Measurements from ENCODE around the gene APBA2. TPM values are rescaled to one million over a fixed set of nuclear protein-coding genes. Genes with fewer than 3 reads are reported as not detected.

Gene APBA2
- polyA plus RNA-seq, 2 of the 4 experiments (the other 2 are of a cell fraction): 11.4 to 12.6 TPM

- DNase-seq (ENCODE audit: low read depth in 1 of 2, low spot score in 1 of 2) (no peak), ATAC-seq (no peak), FAIRE-seq (no peak)
- CTCF ChIA-PET: interaction anchor here (0.5 to 0.6 kb wide), 2 partner anchors 44 to 1726 kb away, joined by 3 read pairs; no protein-coding TSS in a partner anchor
- Histone ChIP-seq H3K4me3 (no peak overlapping the region), H3K9me3 (no peaks in the 10 kb centered on the region), H3K4me1 (no peaks in the 10 kb centered on the region), H3K27ac (no peak overlapping the region), H3K4me2 (no peak overlapping the region)
- POLR2A ChIA-PET: no interaction called here
- TF ChIP-seq HES2 (IDR thresholded peaks at IDR 0.05) (no peak), TP53 (CRISPR knock-in tag; IDR thresholded peaks at IDR 0.05) (no peak), NR3C1 (IDR thresholded peaks at IDR 0.05) (no peak), RFX5 (IDR thresholded peaks at IDR 0.05) (no peak), MAZ (IDR thresholded peaks at IDR 0.05; ENCODE audit: borderline replicate concordance, low read depth, low read length) (no peak), NFE2L2 (conservative IDR thresholded peaks at IDR 0.05; ENCODE audit: low read length) (no peak)
- WGBS (ENCODE audit: missing lambda C conversion rate): 75% methylated on average over 12 of the region's 12 CpGs
Observed at GRCh38 chr15:28993051-28993719, 107.4 kb downstream of the APBA2 start.

GRCh38 chr15:28993720-28994053 is 107.9 kb downstream of the APBA2 start:
- CTCF ChIA-PET: interaction anchor here (0.6 kb wide), 1 partner anchor 43 kb away, joined by 3 read pairs; no protein-coding TSS in a partner anchor
- POLR2A ChIA-PET: no interaction called here
- Histone ChIP-seq H3K4me2 (no peak overlapping the region), H3K9me3 (no peaks in the 10 kb centered on the region), H3K27ac (no peak overlapping the region), H3K4me3 (no peak overlapping the region), H3K4me1 (no peaks in the 10 kb centered on the region)
- FAIRE-seq (no peak), DNase-seq (ENCODE audit: low read depth in 1 of 2, low spot score in 1 of 2) (no peak), ATAC-seq (no peak)
- WGBS (ENCODE audit: missing lambda C conversion rate): 83% methylated on average over 7 of the region's 7 CpGs
- TF ChIP-seq E2F6 (IDR thresholded peaks at IDR 0.05; ENCODE audit: borderline replicate concordance, low read depth) (no peak), MAFK (IDR thresholded peaks at IDR 0.05; ENCODE audit: partially characterized antibody) (no peak), TP53 (CRISPR knock-in tag; IDR thresholded peaks at IDR 0.05) (no peak), ELK1 (IDR thresholded peaks at IDR 0.05; ENCODE audit: low read depth, low read length) (no peak), POLR2A (IDR thresholded peaks at IDR 0.05; ENCODE audit: low read length) (no peak), GATA3 (IDR thresholded peaks at IDR 0.05; ENCODE audit: borderline replicate concordance) (no peak), RARB (CRISPR knock-in tag; IDR thresholded peaks at IDR 0.05) (no peak), HES2 (IDR thresholded peaks at IDR 0.05) (no peak), ESRRA (IDR thresholded peaks at IDR 0.05; ENCODE audit: borderline replicate concordance, low read length) (no peak), HOXB5 (CRISPR knock-in tag; IDR thresholded peaks at IDR 0.05) (no peak), RFX5 (IDR thresholded peaks at IDR 0.05) (no peak), CEBPB (IDR thresholded peaks at IDR 0.05) (no peak), NPAS2 (CRISPR knock-in tag; IDR thresholded peaks at IDR 0.05; ENCODE audit: borderline replicate concordance) (no peak), EP300 (IDR thresholded peaks at IDR 0.05) (no peak), EHF (CRISPR knock-in tag; IDR thresholded peaks at IDR 0.05) (no peak), CTCF (IDR thresholded peaks at IDR 0.05) (no peak)
